Memory B cell (primary cell): ENCODE results near the gene SLC66A2.

Experiments used
- ATAC-seq: fragments of 150-1000 bp; cut with Tn5 transposase; 2 replicates; pipeline ENCODE4 v1.10.0; 2021; ENCODE audit warnings: low read depth, mild to moderate bottlenecking, moderate library complexity
- DNase-seq, 2 donors: peaks; one replicate each; pipeline ENCODE4 v3.0.0; 2022; ENCODE audit warnings: low spot score in 2 of 2
- H3K27ac Mint-ChIP-seq: one replicate; pipeline ENCODE4 v1.8.0; 2022; ENCODE audit warnings: mild to moderate bottlenecking, moderate library complexity, mixed read lengths
- H3K27me3 Mint-ChIP-seq: one replicate; pipeline ENCODE4 v1.8.0; 2022; ENCODE audit warnings: mixed read lengths
- H3K36me3 Mint-ChIP-seq: one replicate; pipeline ENCODE4 v1.8.0; 2022; ENCODE audit warnings: mild to moderate bottlenecking, mixed read lengths
- H3K4me1 Mint-ChIP-seq: one replicate; pipeline ENCODE4 v1.8.0; 2022; ENCODE audit warnings: mixed read lengths
- H3K4me3 Mint-ChIP-seq: one replicate; pipeline ENCODE4 v1.8.0; 2022; ENCODE audit warnings: mild to moderate bottlenecking, moderate library complexity, mixed read lengths
- H3K9me3 Mint-ChIP-seq: one replicate; pipeline ENCODE4 v1.8.0; 2022; ENCODE audit warnings: mixed read lengths

SLC66A2 gene

GRCh38 chr18:79950515-79951341, 725 bp downstream of the SLC66A2 start:
- Mint-ChIP-seq H3K4me3 (peak overlapping the region; percentile 89), H3K27me3 (no peaks in the 10 kb centered on the region), H3K9me3 (no peaks in the 10 kb centered on the region), H3K27ac (peak overlapping the region; percentile 93), H3K36me3 (peaks cover 8% of the 10 kb centered on the region), H3K4me1 (peaks cover 26% of the 10 kb centered on the region)
- DNase-seq = peak; percentile 20 to 51
- peak; percentile 20 for ATAC-seq

- no peaks in the 10 kb centered on the region for H3K27me3 Mint-ChIP-seq
- peak overlapping the region; percentile 89 for H3K4me3 Mint-ChIP-seq
- DNase-seq (peak in 1 of 2 donors; percentile 41), ATAC-seq (peak; percentile 57)
- peaks cover 8% of the 10 kb centered on the region for H3K36me3 Mint-ChIP-seq
- no peaks in the 10 kb centered on the region for H3K9me3 Mint-ChIP-seq
- peaks cover 32% of the 10 kb centered on the region for H3K4me1 Mint-ChIP-seq
- H3K27ac Mint-ChIP-seq = peak overlapping the region; percentile 93
These were observed 1.6 kb downstream of the SLC66A2 start for GRCh38 chr18:79949697-79950487.

GRCh38 chr18:79948719-79949411, 2.6 kb downstream of the SLC66A2 start:
- H3K27ac Mint-ChIP-seq = peak overlapping the region; percentile 24
- no peaks in the 10 kb centered on the region for H3K27me3 Mint-ChIP-seq
- H3K4me3 Mint-ChIP-seq = no peak overlapping the region
- H3K4me1 Mint-ChIP-seq = peaks cover 40% of the 10 kb centered on the region
- DNase-seq (no peak), ATAC-seq (no peak)
- no peaks in the 10 kb centered on the region for H3K9me3 Mint-ChIP-seq
- peaks cover 8% of the 10 kb centered on the region for H3K36me3 Mint-ChIP-seq

GRCh38 chr18:79947881-79948610, 3.4 kb downstream of the SLC66A2 start:
- Mint-ChIP-seq H3K27me3 (no peaks in the 10 kb centered on the region), H3K4me3 (no peak overlapping the region), H3K9me3 (no peaks in the 10 kb centered on the region), H3K4me1 (peaks cover 40% of the 10 kb centered on the region), H3K36me3 (peaks cover 8% of the 10 kb centered on the region), H3K27ac (peak overlapping the region; percentile 24)
- no peak for DNase-seq
- ATAC-seq = no peak

GRCh38 chr18:79947054-79947755, 4.2 kb downstream of the SLC66A2 start:
- Mint-ChIP-seq H3K4me1 (peaks cover 42% of the 10 kb centered on the region), H3K9me3 (no peaks in the 10 kb centered on the region), H3K4me3 (no peak overlapping the region), H3K36me3 (peaks cover 11% of the 10 kb centered on the region), H3K27ac (no peak overlapping the region), H3K27me3 (no peaks in the 10 kb centered on the region)
- DNase-seq = no peak
- no peak for ATAC-seq

- ATAC-seq = no peak
- Mint-ChIP-seq H3K27ac (peak overlapping the region; percentile 81), H3K9me3 (no peaks in the 10 kb centered on the region), H3K27me3 (no peaks in the 10 kb centered on the region), H3K36me3 (peaks cover 16% of the 10 kb centered on the region), H3K4me1 (peaks cover 41% of the 10 kb centered on the region), H3K4me3 (no peak overlapping the region)
- no peak for DNase-seq
These were observed 6.1 kb downstream of the SLC66A2 start for GRCh38 chr18:79945118-79946042.

GRCh38 chr18:79944746-79945117, 6.7 kb downstream of the SLC66A2 start:
- no peak for DNase-seq
- Mint-ChIP-seq H3K27me3 (no peaks in the 10 kb centered on the region), H3K27ac (peak overlapping the region; percentile 81), H3K9me3 (no peaks in the 10 kb centered on the region), H3K36me3 (peaks cover 18% of the 10 kb centered on the region), H3K4me1 (peaks cover 38% of the 10 kb centered on the region), H3K4me3 (no peak overlapping the region)
- peak; percentile 69 for ATAC-seq

- no peaks in the 10 kb centered on the region for H3K9me3 Mint-ChIP-seq
- H3K27ac Mint-ChIP-seq = peak overlapping the region; percentile 81
- ATAC-seq (peak; percentile 28), DNase-seq (no peak)
- H3K4me3 Mint-ChIP-seq = no peak overlapping the region
- H3K36me3 Mint-ChIP-seq = peaks cover 20% of the 10 kb centered on the region
- H3K27me3 Mint-ChIP-seq = no peaks in the 10 kb centered on the region
- peaks cover 35% of the 10 kb centered on the region for H3K4me1 Mint-ChIP-seq
These were observed 7.2 kb downstream of the SLC66A2 start for GRCh38 chr18:79944126-79944731.

- Mint-ChIP-seq H3K36me3 (peaks cover 21% of the 10 kb centered on the region), H3K4me3 (no peak overlapping the region), H3K4me1 (peaks cover 33% of the 10 kb centered on the region), H3K27me3 (no peaks in the 10 kb centered on the region), H3K27ac (no peak overlapping the region), H3K9me3 (no peaks in the 10 kb centered on the region)
- DNase-seq = no peak
- ATAC-seq = no peak
These were observed 7.8 kb downstream of the SLC66A2 start for GRCh38 chr18:79943608-79944125.

- Mint-ChIP-seq H3K27me3 (no peaks in the 10 kb centered on the region), H3K36me3 (peaks cover 27% of the 10 kb centered on the region), H3K4me3 (no peak overlapping the region), H3K4me1 (peaks cover 31% of the 10 kb centered on the region), H3K27ac (peak overlapping the region; percentile 53), H3K9me3 (no peaks in the 10 kb centered on the region)
- DNase-seq (no peak), ATAC-seq (no peak)
These were observed 8.5 kb downstream of the SLC66A2 start for GRCh38 chr18:79942786-79943607.

- no peak overlapping the region for H3K4me3 Mint-ChIP-seq
- peaks cover 3% of the 10 kb centered on the region for H3K9me3 Mint-ChIP-seq
- H3K4me1 Mint-ChIP-seq = peaks cover 31% of the 10 kb centered on the region
- H3K36me3 Mint-ChIP-seq = peaks cover 35% of the 10 kb centered on the region
- no peaks in the 10 kb centered on the region for H3K27me3 Mint-ChIP-seq
- DNase-seq (no peak), ATAC-seq (no peak)
- H3K27ac Mint-ChIP-seq = peak overlapping the region; percentile 53
These were observed 9.2 kb downstream of the SLC66A2 start for GRCh38 chr18:79942211-79942610.
